Erythroblast (primary cell): ENCODE results near the gene SAP30.

Source experiments
- DNase-seq, 2 experiments: peaks; one replicate each; lab custom pipeline; 2025; lab: John Stamatoyannopoulos, UW
- GATA1 ChIP-seq: IDR thresholded peaks from 2 replicates; pipeline ENCODE4 v1.6.1; 2011; ENCODE audit warnings: low read depth, mild to moderate bottlenecking, control low read depth, low read length, moderate library complexity
- POLR2A ChIP-seq: IDR thresholded peaks from 2 replicates; pipeline ENCODE4 v1.6.1; 2011; ENCODE audit warnings: mild to moderate bottlenecking, low read length

Gene SAP30

GRCh38 chr4:173386751-173387150 is 16.0 kb downstream of the SAP30 start:
- TF ChIP-seq POLR2A = no peak
- TF ChIP-seq GATA1 = no peak
- peak in 1 of 2 experiments; percentile 30 for DNase-seq

GRCh38 chr4:173391701-173392100 is 20.9 kb downstream of the SAP30 start:
- DNase-seq = no peak
- TF ChIP-seq POLR2A (no peak), GATA1 (no peak)

- TF ChIP-seq GATA1 (no peak), POLR2A (no peak)
- DNase-seq = no peak
Measured at GRCh38 chr4:173397604-173398003, 26.9 kb downstream of the SAP30 start.

GRCh38 chr4:173398220-173398619 is 27.5 kb downstream of the SAP30 start:
- TF ChIP-seq POLR2A (no peak), GATA1 (no peak)
- no peak for DNase-seq

GRCh38 chr4:173398779-173399415 is 28.1 kb downstream of the SAP30 start, which contains the start of gene SCRG1:
SCRG1 (minus strand) TSS chr4:173399116; CDS start chr4:173391414, 7,702 bp downstream.
- no peak for TF ChIP-seq POLR2A
- no peak for TF ChIP-seq GATA1
- DNase-seq = no peak

- TF ChIP-seq GATA1 = no peak
- TF ChIP-seq POLR2A = no peak
- DNase-seq = no peak
Measured at GRCh38 chr4:173401063-173401462, 30.3 kb downstream of the SAP30 start.

- DNase-seq = no peak
- TF ChIP-seq GATA1 = no peak
- no peak for TF ChIP-seq POLR2A
Measured at GRCh38 chr4:173403051-173403450, 32.3 kb downstream of the SAP30 start.

- no peak for DNase-seq
- TF ChIP-seq POLR2A (no peak), GATA1 (no peak)
Measured at GRCh38 chr4:173404296-173404865, 33.6 kb downstream of the SAP30 start.

- TF ChIP-seq GATA1 (no peak), POLR2A (no peak)
- no peak for DNase-seq
Measured at GRCh38 chr4:173405840-173406606, 35.3 kb downstream of the SAP30 start.

GRCh38 chr4:173410079-173410478 is 39.3 kb downstream of the SAP30 start:
- no peak for DNase-seq
- TF ChIP-seq GATA1 (no peak), POLR2A (no peak)

- DNase-seq = peak in 1 of 2 experiments; percentile 33
- TF ChIP-seq POLR2A (no peak), GATA1 (no peak)
Measured at GRCh38 chr4:173411106-173411693, 40.4 kb downstream of the SAP30 start.

- no peak for DNase-seq
Measured at GRCh38 chr4:173413036-173413435, 42.3 kb downstream of the SAP30 start.

GRCh38 chr4:173414456-173414855 is 43.7 kb downstream of the SAP30 start:
- no peak for DNase-seq
- TF ChIP-seq GATA1 (no peak), POLR2A (no peak)

More at GRCh38 chr4:173413036-173413435, 42.3 kb downstream of the SAP30 start:
- no peak for TF ChIP-seq GATA1
- TF ChIP-seq POLR2A = no peak
